Measurements from ENCODE around the gene OGFR. TPM values are rescaled to one million over a fixed set of nuclear protein-coding genes. Genes with fewer than 3 reads are reported as not detected.

Gene OGFR
- polyA plus RNA-seq, 1 donor, result 24.6 TPM

DNA sequence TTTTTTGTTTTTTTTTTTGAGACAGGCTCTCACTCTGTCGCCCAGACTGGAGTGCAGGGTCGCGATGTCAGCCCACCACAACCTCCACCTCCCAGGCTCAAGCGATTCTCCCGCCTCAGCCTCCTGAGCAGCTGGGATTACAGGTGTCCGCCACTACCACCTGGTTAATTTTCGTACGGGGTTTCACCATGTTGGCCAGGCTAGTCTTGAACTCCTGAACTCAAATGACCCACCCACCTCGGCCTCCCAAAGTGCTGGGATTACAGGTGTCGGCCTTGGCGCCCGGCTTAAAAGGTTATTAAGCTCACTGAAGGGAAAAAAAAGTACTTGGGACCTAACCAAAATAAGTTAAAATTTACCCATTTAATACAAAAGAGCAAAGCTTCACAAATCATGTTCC is 55.1 kb downstream of the OGFR start:
- no peak for DNase-seq

DNA sequence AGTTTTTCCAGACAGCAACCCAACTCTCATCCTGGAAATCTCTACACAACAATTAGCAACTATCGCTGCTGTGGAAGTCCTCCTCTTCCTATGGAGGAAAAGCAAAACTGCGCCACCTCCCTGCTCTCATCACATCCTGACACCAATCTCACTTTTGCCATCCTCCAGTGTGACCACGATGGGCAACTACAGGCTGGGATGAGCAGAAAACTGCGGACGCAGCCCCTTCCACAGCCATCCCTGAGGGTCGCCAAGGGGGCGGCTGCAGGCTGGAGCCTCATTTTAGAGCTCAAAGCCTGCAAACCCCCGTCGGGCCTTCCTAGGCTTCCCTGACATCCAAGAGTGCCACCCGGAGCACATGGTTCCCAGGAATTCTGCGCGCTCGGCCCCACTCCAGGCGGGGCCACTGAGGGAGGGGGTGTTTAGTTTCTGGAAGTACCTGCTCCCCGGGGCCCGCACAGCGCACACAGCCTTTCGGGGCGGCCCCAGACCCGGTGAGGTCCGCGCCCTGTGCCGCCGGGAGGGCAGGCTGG is 55.8 kb downstream of the OGFR start:
- no peak for DNase-seq

DNA sequence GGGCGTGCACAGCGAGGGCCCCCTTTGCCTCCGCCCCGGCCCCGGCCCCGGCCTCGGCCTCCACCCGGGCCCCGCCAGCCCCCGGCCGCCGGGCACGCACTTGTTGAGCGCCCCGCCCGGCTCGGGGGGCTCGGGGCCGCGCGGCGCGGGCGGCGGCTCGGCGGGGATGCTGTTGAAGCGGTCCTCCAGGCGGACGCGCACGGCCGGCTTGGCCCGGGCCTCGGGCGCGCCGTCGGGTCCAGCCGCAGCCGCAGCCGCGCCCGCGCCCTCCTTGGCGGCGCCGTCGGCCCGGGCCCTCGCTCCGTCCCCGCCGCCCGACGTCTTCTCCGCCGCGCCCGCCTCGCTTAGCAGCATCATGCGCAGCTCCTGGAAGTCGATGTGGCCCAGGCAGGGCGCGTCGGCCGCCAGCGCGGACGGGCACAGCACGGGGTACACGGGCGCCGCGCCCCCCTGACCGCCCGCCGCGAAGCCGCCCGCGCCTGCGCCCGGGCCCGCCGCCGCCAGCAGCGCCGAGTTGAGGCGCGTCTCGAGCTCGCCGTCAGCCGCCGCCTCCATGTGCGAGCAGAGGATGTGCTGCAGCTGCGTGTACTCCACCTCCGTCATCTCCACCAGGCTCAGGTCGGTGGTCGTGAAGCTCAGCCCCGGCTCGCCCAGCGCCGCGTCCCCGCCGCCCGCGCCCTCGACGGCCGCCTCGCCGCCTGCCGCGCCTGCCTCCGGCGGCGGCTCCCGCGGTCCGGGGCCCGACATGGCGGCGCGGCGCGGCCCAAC is 56.5 kb downstream of the OGFR start:
- DNase-seq, result no peak

DNA sequence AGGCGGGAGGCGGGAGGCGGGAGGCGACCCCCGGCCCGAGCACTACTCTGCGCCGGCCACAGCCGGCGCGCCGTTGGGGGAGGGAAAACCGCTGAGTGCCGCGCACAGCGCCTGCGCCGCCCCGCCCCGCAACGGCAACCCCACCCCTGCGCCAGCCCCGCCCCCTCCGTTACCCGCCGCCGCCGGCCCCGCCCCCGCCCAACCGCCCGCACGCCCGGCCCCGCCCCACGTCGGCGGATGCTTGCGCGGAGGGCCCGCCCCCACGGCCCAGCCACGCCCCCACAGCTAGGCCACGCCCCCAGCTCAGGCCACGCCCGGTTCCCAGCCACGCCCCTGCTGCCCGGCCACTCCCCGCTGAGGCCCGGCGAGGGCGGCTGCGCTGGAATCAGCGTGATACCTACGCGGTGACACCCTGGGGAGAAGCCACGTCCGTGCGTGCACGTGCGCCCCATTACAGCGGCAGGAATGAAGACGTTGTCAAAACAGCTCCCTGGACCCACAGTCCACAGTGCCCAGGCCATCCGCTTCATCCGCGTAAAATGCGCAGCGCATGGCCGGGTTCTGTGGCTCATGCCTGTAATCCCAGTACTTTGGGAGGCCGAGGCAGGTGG is 57.2 kb downstream of the OGFR start, which contains the start of gene TCFL5:
Gene TCFL5, minus strand, starts transcription at position 97 of the 611 bp plus-strand sequence. CDS start 152 bp downstream, outside the sequence.
- peak; percentile 57 for DNase-seq

Other genes starting within 250 kb of the OGFR start
- 2.0 TPM for gene SLCO4A1, start 162.3 kb upstream of the OGFR start, polyA plus RNA-seq (ENCODE audit: insufficient read length)
- 1.5 TPM for gene NTSR1, start 96.0 kb upstream of the OGFR start, polyA plus RNA-seq (ENCODE audit: insufficient read length)
- 14.8 TPM for gene MRGBP, start 8.4 kb upstream of the OGFR start, polyA plus RNA-seq (ENCODE audit: insufficient read length)
- gene COL9A3, start 12.2 kb downstream of the OGFR start, polyA plus RNA-seq (ENCODE audit: insufficient read length), result 10.3 TPM
- 12.6 TPM for gene TCFL5, start 57.0 kb downstream of the OGFR start, polyA plus RNA-seq (ENCODE audit: insufficient read length)
- gene DIDO1, start 121.7 kb downstream of the OGFR start, polyA plus RNA-seq (ENCODE audit: insufficient read length), result 66.2 TPM
- 57.8 TPM for gene GID8, start 133.3 kb downstream of the OGFR start, polyA plus RNA-seq (ENCODE audit: insufficient read length)
- 1.7 TPM for gene SLC17A9, start 147.9 kb downstream of the OGFR start, polyA plus RNA-seq (ENCODE audit: insufficient read length)
- gene BHLHE23, start 202.1 kb downstream of the OGFR start, polyA plus RNA-seq (ENCODE audit: insufficient read length), result not detected

All from left kidney (tissue), 2 donors.